Measurements from ENCODE around the gene TPGS1. TPM values are rescaled to one million over a fixed set of nuclear protein-coding genes. Genes with fewer than 3 reads are reported as not detected.

The TPGS1 gene
- total and polyA plus RNA-seq, 2 of the 8 experiments (the other 6 are each of a cell fraction or from before 2014, with no cell fraction given): 9.1 to 10.6 TPM

DNA sequence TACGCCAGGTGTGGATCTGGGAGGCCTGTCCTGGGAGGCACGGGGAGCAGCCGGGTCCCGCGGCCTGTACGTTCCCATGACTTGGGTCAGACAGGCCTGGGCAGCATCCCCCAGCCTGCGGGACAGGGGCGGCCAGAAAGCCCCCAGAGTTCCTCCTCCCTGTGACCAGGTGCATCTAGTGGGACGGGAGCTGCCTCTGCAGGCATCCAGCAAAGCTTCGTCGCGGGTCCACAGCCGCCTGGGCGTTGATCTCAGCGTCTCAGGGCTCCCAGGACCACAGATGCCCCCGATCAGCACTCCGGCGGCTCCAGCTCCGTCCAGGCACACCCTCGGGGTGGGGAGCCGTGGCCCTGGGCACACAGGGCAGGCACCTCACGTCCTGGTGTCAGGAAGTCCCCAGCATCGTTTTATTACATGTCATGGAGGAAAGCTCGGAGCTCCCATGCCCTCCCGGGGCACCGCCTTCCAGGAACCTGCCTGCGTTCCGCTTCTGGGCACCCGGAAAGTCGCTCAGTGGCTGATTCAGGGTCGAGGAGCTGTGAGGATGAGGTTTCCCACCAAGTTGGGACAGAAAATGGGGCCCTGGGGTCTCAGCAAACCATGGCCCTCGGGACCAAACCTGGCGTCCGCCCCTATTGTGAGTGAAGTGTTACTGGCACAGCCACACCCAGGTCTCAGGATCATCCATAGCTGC lies 35.0 kb downstream of the TPGS1 start (continued):
- TF ChIP-seq, protein P1, sequence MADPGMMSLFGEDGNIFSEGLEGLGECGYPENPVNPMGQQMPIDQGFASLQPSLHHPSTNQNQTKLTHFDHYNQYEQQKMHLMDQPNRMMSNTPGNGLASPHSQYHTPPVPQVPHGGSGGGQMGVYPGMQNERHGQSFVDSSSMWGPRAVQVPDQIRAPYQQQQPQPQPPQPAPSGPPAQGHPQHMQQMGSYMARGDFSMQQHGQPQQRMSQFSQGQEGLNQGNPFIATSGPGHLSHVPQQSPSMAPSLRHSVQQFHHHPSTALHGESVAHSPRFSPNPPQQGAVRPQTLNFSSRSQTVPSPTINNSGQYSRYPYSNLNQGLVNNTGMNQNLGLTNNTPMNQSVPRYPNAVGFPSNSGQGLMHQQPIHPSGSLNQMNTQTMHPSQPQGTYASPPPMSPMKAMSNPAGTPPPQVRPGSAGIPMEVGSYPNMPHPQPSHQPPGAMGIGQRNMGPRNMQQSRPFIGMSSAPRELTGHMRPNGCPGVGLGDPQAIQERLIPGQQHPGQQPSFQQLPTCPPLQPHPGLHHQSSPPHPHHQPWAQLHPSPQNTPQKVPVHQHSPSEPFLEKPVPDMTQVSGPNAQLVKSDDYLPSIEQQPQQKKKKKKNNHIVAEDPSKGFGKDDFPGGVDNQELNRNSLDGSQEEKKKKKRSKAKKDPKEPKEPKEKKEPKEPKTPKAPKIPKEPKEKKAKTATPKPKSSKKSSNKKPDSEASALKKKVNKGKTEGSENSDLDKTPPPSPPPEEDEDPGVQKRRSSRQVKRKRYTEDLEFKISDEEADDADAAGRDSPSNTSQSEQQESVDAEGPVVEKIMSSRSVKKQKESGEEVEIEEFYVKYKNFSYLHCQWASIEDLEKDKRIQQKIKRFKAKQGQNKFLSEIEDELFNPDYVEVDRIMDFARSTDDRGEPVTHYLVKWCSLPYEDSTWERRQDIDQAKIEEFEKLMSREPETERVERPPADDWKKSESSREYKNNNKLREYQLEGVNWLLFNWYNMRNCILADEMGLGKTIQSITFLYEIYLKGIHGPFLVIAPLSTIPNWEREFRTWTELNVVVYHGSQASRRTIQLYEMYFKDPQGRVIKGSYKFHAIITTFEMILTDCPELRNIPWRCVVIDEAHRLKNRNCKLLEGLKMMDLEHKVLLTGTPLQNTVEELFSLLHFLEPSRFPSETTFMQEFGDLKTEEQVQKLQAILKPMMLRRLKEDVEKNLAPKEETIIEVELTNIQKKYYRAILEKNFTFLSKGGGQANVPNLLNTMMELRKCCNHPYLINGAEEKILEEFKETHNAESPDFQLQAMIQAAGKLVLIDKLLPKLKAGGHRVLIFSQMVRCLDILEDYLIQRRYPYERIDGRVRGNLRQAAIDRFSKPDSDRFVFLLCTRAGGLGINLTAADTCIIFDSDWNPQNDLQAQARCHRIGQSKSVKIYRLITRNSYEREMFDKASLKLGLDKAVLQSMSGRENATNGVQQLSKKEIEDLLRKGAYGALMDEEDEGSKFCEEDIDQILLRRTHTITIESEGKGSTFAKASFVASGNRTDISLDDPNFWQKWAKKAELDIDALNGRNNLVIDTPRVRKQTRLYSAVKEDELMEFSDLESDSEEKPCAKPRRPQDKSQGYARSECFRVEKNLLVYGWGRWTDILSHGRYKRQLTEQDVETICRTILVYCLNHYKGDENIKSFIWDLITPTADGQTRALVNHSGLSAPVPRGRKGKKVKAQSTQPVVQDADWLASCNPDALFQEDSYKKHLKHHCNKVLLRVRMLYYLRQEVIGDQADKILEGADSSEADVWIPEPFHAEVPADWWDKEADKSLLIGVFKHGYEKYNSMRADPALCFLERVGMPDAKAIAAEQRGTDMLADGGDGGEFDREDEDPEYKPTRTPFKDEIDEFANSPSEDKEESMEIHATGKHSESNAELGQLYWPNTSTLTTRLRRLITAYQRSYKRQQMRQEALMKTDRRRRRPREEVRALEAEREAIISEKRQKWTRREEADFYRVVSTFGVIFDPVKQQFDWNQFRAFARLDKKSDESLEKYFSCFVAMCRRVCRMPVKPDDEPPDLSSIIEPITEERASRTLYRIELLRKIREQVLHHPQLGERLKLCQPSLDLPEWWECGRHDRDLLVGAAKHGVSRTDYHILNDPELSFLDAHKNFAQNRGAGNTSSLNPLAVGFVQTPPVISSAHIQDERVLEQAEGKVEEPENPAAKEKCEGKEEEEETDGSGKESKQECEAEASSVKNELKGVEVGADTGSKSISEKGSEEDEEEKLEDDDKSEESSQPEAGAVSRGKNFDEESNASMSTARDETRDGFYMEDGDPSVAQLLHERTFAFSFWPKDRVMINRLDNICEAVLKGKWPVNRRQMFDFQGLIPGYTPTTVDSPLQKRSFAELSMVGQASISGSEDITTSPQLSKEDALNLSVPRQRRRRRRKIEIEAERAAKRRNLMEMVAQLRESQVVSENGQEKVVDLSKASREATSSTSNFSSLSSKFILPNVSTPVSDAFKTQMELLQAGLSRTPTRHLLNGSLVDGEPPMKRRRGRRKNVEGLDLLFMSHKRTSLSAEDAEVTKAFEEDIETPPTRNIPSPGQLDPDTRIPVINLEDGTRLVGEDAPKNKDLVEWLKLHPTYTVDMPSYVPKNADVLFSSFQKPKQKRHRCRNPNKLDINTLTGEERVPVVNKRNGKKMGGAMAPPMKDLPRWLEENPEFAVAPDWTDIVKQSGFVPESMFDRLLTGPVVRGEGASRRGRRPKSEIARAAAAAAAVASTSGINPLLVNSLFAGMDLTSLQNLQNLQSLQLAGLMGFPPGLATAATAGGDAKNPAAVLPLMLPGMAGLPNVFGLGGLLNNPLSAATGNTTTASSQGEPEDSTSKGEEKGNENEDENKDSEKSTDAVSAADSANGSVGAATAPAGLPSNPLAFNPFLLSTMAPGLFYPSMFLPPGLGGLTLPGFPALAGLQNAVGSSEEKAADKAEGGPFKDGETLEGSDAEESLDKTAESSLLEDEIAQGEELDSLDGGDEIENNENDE (IDR thresholded peaks at IDR 0.05; ENCODE audit: insufficient replicate concordance, low read length): no peak
- no peak for TF ChIP-seq TBP (IDR thresholded peaks at IDR 0.05; ENCODE audit: low read depth, low read length)
- TF ChIP-seq SP4 (IDR thresholded peaks at IDR 0.05; ENCODE audit: low read length): no peak
- TF ChIP-seq, protein P2, sequence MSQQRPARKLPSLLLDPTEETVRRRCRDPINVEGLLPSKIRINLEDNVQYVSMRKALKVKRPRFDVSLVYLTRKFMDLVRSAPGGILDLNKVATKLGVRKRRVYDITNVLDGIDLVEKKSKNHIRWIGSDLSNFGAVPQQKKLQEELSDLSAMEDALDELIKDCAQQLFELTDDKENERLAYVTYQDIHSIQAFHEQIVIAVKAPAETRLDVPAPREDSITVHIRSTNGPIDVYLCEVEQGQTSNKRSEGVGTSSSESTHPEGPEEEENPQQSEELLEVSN (IDR thresholded peaks at IDR 0.05): no peak
- no peak for TF ChIP-seq NANOG (IDR thresholded peaks at IDR 0.05; ENCODE audit: insufficient read depth, low read depth, low read length, poor library complexity, severe bottlenecking)
- no peak for TF ChIP-seq KDM4A (IDR thresholded peaks at IDR 0.05; ENCODE audit: low read depth, low read length, severe bottlenecking)
- no peak for TF ChIP-seq CBX5 (IDR thresholded peaks at IDR 0.05; ENCODE audit: low read depth, low read length)
- no peak for TF ChIP-seq MAFK (IDR thresholded peaks at IDR 0.05; ENCODE audit: low read depth, low read length)
